ENCODE results near the gene PLEK. TPM values are rescaled to one million over a fixed set of nuclear protein-coding genes. Genes with fewer than 3 reads are reported as not detected.

The PLEK gene
- total RNA-seq, 4 donors from 2014 or later, result 5.0 to 33.0 (median 6.8) TPM

- no peaks in the 10 kb centered on the region for H3K4me1 ChIP-seq
- H3K9me3 ChIP-seq, result no peaks in the 10 kb centered on the region
- no peak for TF ChIP-seq POLR2A (IDR thresholded peaks at IDR 0.05)
- no peak for TF ChIP-seq EP300 (IDR thresholded peaks at IDR 0.05)
- no peak for TF ChIP-seq POLR2AphosphoS5 (IDR thresholded peaks at IDR 0.05)
- TF ChIP-seq, protein P1, sequence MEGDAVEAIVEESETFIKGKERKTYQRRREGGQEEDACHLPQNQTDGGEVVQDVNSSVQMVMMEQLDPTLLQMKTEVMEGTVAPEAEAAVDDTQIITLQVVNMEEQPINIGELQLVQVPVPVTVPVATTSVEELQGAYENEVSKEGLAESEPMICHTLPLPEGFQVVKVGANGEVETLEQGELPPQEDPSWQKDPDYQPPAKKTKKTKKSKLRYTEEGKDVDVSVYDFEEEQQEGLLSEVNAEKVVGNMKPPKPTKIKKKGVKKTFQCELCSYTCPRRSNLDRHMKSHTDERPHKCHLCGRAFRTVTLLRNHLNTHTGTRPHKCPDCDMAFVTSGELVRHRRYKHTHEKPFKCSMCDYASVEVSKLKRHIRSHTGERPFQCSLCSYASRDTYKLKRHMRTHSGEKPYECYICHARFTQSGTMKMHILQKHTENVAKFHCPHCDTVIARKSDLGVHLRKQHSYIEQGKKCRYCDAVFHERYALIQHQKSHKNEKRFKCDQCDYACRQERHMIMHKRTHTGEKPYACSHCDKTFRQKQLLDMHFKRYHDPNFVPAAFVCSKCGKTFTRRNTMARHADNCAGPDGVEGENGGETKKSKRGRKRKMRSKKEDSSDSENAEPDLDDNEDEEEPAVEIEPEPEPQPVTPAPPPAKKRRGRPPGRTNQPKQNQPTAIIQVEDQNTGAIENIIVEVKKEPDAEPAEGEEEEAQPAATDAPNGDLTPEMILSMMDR (IDR thresholded peaks at IDR 0.05), result no peak
- H3K36me3 ChIP-seq, result no peaks in the 10 kb centered on the region
- WGBS, 2 donors (ENCODE audit: low coverage in 1 of 2), result 48 to 51% methylated on average over 2 of the region's 2 CpGs
- H3K27ac ChIP-seq, result no peak overlapping the region
- peaks cover 9% of the 10 kb centered on the region for H3K27me3 ChIP-seq
- ATAC-seq, result no peak
- H3K4me3 ChIP-seq, result no peak overlapping the region
Observed at GRCh38 chr2:68404164-68404563, 39.1 kb downstream of the PLEK start.

DNA sequence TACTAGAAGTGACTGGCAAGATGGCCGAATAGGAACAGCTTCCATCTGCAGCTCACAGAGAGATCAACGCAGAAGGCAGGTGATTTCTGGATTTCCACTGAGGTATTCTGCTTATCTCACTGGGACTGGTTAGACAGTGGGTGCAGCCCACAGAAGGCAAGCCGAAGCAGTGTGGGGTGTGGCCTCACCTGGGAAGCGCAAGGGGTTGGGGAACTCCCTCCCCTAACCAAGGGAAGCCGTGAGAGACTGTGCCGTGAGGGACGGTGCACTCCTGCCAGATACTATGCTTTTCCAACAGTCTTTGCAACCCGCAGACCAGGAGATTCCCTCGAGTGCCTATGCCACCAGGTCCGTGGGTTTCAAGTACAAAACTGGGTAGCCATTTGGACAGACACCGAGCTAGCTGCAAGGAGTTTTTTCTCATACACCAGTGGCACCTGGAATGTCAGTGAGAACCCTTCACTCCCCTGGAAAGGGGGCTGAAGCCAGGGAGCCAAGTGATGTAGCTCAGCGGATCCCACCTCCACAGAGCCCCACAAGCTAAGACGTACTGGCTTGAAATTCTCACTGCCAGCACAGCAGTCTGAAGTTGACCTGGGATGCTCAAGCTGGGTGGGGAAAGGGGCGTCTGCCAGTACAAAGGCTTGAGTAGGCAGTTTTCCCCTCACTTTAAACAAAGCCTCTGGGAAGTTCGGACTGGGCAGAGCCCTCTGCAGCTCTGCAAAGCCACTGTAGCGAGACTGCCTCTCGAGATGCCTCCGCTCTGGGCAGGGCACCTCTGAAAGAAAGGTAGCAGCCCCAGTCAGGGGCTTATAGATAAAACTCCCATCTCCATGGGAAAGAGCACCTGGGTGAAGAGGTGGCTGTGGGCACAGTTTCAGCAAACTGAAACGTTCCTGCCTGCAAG lies 40.1 kb downstream of the PLEK start:
- H3K9me3 ChIP-seq, result no peaks in the 10 kb centered on the region
- H3K4me3 ChIP-seq, result no peak overlapping the region
- no peak overlapping the region for H3K27ac ChIP-seq
- no peak for ATAC-seq
- H3K27me3 ChIP-seq, result peaks cover 9% of the 10 kb centered on the region
- H3K4me1 ChIP-seq, result no peaks in the 10 kb centered on the region
- H3K36me3 ChIP-seq, result no peaks in the 10 kb centered on the region
- TF ChIP-seq POLR2AphosphoS5 (IDR thresholded peaks at IDR 0.05) (no peak), POLR2A (IDR thresholded peaks at IDR 0.05) (no peak), EP300 (IDR thresholded peaks at IDR 0.05) (no peak)
- TF ChIP-seq, protein P1 (IDR thresholded peaks at IDR 0.05), result no peak
- WGBS, 2 donors (ENCODE audit: low coverage in 1 of 2), result 70 to 84% methylated on average over 4 to 6 of the region's 19 CpGs

GRCh38 chr2:68411397-68412126 lies 46.5 kb downstream of the PLEK start:
- no peaks in the 10 kb centered on the region for H3K9me3 ChIP-seq
- ATAC-seq, result no peak
- TF ChIP-seq, protein P1 (IDR thresholded peaks at IDR 0.05), result no peak
- TF ChIP-seq POLR2A (IDR thresholded peaks at IDR 0.05) (no peak), POLR2AphosphoS5 (IDR thresholded peaks at IDR 0.05) (no peak), EP300 (IDR thresholded peaks at IDR 0.05) (no peak)
- no peak overlapping the region for H3K27ac ChIP-seq
- no peaks in the 10 kb centered on the region for H3K36me3 ChIP-seq
- H3K4me1 ChIP-seq, result no peaks in the 10 kb centered on the region
- no peak overlapping the region for H3K4me3 ChIP-seq
- no peaks in the 10 kb centered on the region for H3K27me3 ChIP-seq
- 66 to 76% methylated on average over 4 of the region's 4 CpGs for WGBS, 2 donors (ENCODE audit: low coverage in 1 of 2)

DNA sequence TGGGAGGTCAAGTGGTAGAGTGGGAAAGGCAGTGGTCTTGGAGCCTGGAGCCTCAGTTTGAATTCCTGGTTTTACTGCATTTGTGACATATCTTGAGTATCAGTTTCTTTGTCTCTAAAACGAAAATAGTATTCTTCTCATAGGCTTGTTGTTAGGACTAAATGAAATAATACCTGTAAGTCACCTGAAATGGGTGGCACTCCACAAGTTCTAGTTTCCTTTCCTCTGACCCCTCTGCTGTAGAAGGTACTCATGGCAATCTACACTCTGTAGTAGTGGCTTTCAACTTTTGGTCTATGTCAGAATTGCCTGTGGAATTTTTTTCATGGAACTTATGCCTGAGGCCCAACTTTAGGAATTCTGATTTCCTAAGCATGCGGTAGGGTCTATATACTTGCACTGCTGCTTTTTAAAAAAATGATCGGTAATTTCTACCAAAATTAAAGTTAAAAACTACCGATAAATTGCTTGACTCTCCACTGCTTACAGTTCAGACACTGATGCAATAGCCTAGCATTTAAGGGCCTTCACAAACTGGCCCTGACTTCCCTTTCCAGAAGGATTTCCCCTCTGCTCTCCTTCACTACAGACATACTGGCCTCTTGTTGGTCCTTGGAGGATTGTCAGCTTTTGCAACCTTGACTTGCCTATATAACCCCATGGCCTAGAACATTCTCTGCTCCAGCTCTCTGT lies 47.2 kb downstream of the PLEK start:
- Histone ChIP-seq H3K36me3 (no peaks in the 10 kb centered on the region), H3K27me3 (no peaks in the 10 kb centered on the region), H3K9me3 (no peaks in the 10 kb centered on the region), H3K4me3 (no peak overlapping the region), H3K27ac (no peak overlapping the region), H3K4me1 (no peaks in the 10 kb centered on the region)
- ATAC-seq, result no peak
- 52 to 57% methylated on average over 4 of the region's 4 CpGs for WGBS, 2 donors (ENCODE audit: low coverage in 1 of 2)
- TF ChIP-seq POLR2A (IDR thresholded peaks at IDR 0.05), result no peak
- TF ChIP-seq EP300 (IDR thresholded peaks at IDR 0.05), result no peak
- TF ChIP-seq POLR2AphosphoS5 (IDR thresholded peaks at IDR 0.05), result no peak
- TF ChIP-seq, protein P1 (IDR thresholded peaks at IDR 0.05), result no peak
